Kidney (tissue), 14 donors: ENCODE data around the gene ACKR2. TPM values are rescaled to one million over a fixed set of nuclear protein-coding genes. Genes with fewer than 3 reads are reported as not detected.

ENCODE experiments used
- DNase-seq, 5 donors: peaks; one replicate each; pipeline ENCODE4 v3.0.0-alpha.2; 2013 to 2020
- FAIRE-seq: peaks from 2 replicates; lab custom pipeline; 2012; peaks lifted over from hg19 to GRCh38; lab: Jason Lieb, UNC
- H3K27ac ChIP-seq, 2 donors: one replicate each; pipeline ENCODE4 v1.7.0; 2013; ENCODE audit warnings: low read depth in 2 of 2, low read length in 2 of 2, inconsistent platforms in 1 of 2
- H3K27me3 ChIP-seq: one replicate; pipeline ENCODE4 v1.7.1; 2013; ENCODE audit warnings: low read length, inconsistent platforms; ENCODE audit not compliant: control insufficient read depth, insufficient read depth
- H3K36me3 ChIP-seq, 3 donors: one replicate each; pipeline versions ENCODE4 v1.7.0 to v1.7.1; 2013; ENCODE audit warnings: low read length in 3 of 3, control low read depth in 1 of 3, inconsistent platforms in 1 of 3; ENCODE audit not compliant: insufficient read depth in 3 of 3, control insufficient read depth in 2 of 3
- H3K4me1 ChIP-seq, 3 donors: one replicate each; pipeline versions ENCODE4 v1.7.0 to v1.7.1; 2013; ENCODE audit warnings: low read length in 3 of 3, inconsistent platforms in 1 of 3, low read depth in 1 of 3; ENCODE audit not compliant: control insufficient read depth in 2 of 3, insufficient read depth in 2 of 3
- H3K4me3 ChIP-seq, 3 donors: one replicate each; pipeline versions ENCODE4 v1.7.0 to v1.8.1; 2013; ENCODE audit warnings: low read length in 3 of 3, control low read depth in 1 of 3, inconsistent platforms in 1 of 3
- H3K9ac ChIP-seq, 3 donors: one replicate each; pipeline versions ENCODE4 v1.7.0 to v1.7.1; 2013; ENCODE audit warnings: low read length in 3 of 3, control low read depth in 1 of 3, inconsistent platforms in 1 of 3
- H3K9me3 ChIP-seq, 3 donors: one replicate each; pipeline versions ENCODE4 v1.7.0 to v1.7.1; 2013; ENCODE audit warnings: low read length in 3 of 3, control low read depth in 1 of 3, inconsistent platforms in 1 of 3; ENCODE audit not compliant: control insufficient read depth in 2 of 3, insufficient read depth in 1 of 3
- intact Hi-C: fragments of 100-400 bp; cut with DNase I; formaldehyde crosslinking; loops from one replicate; pipeline ENCODE4 v1.11.1; 2022
- polyA plus RNA-seq: library from polyadenylated mRNA; stranded (reverse); fragments of 350-450 nt; fragmentation: Illumina TruSeq; extraction: RNeasy Lipid Tissue Mini Kit (QIAGEN cat#74804); gene quantifications from one replicate; pipeline ENCODE4 v1.2.3, GENCODE V29; 2014; ENCODE audit warnings: low read depth, low replicate concordance; ENCODE audit not compliant: insufficient read depth
- total RNA-seq: library from RNA; stranded (reverse); fragmentation: NEBNext Ultra II Directional; extraction: Animal tissue kit (Norgen Biotek cat#: 25700); gene quantifications from one replicate; pipeline ENCODE4 v1.2.1, GENCODE V29; 2021
- TF ChIP-seq, protein P1 (sequence below): IDR thresholded peaks from 3 replicates; pipeline ENCODE4 v1.5.1; 2012; ENCODE audit warnings: mild to moderate bottlenecking, moderate library complexity, borderline replicate concordance; ENCODE audit not compliant: insufficient read depth; ENCODE audit errors: extremely low read depth
- donor health status: control.
- donor health status: control.
- donor health status: control.
- donor health status: control.
- donor health status: control.
- donor health status: DM: yes; HTN: yes; CAD: no.
- donor health status: Normal renal cell carcinoma (clear cell type).

Gene ACKR2
- total and polyA plus RNA-seq, 2 donors from 2014 or later: 0.86 to 8.9 TPM

GRCh38 chr3:42819351-42819965, 10.2 kb downstream of the ACKR2 start:
- H3K9me3 ChIP-seq: no peaks in the 10 kb centered on the region
- H3K4me1 ChIP-seq: peaks cover 0 to 6% (median 0%) of the 10 kb centered on the region in 3 donors
- intact Hi-C loops: no loop called here
- H3K9ac ChIP-seq: no peak overlapping the region
- peak in 3 of 5 donors; percentile 29 to 40 (median 39) for DNase-seq
- TF ChIP-seq, protein P1, sequence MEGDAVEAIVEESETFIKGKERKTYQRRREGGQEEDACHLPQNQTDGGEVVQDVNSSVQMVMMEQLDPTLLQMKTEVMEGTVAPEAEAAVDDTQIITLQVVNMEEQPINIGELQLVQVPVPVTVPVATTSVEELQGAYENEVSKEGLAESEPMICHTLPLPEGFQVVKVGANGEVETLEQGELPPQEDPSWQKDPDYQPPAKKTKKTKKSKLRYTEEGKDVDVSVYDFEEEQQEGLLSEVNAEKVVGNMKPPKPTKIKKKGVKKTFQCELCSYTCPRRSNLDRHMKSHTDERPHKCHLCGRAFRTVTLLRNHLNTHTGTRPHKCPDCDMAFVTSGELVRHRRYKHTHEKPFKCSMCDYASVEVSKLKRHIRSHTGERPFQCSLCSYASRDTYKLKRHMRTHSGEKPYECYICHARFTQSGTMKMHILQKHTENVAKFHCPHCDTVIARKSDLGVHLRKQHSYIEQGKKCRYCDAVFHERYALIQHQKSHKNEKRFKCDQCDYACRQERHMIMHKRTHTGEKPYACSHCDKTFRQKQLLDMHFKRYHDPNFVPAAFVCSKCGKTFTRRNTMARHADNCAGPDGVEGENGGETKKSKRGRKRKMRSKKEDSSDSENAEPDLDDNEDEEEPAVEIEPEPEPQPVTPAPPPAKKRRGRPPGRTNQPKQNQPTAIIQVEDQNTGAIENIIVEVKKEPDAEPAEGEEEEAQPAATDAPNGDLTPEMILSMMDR: no peak
- FAIRE-seq: no peak
- no peak overlapping the region for H3K4me3 ChIP-seq
- H3K36me3 ChIP-seq: no peaks in the 10 kb centered on the region
- H3K27me3 ChIP-seq: no peaks in the 10 kb centered on the region
- no peak overlapping the region for H3K27ac ChIP-seq

DNA sequence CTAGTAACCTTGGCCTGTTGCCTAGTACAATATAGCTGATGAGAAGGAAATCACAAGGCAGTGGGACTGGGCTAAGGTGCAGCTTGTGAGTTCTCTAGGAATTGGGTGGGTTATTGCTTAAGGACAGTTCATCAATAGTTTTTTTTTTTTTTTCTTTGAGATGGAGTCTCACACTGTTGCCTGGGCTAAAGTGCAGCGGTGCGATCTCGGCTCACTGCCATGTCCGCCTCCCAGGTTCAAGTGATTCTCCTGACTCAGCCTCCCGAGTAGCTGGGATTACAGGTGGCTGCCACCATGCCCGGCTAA, 11.5 kb downstream of the ACKR2 start:
- no peaks in the 10 kb centered on the region for H3K9me3 ChIP-seq
- TF ChIP-seq, protein P1: no peak
- H3K27me3 ChIP-seq: no peaks in the 10 kb centered on the region
- H3K27ac ChIP-seq: no peak overlapping the region
- no peak overlapping the region for H3K9ac ChIP-seq
- DNase-seq: no peak
- peaks cover 0 to 2% (median 0%) of the 10 kb centered on the region in 3 donors for H3K4me1 ChIP-seq
- no peak for FAIRE-seq
- intact Hi-C loops: no loop called here
- no peaks in the 10 kb centered on the region for H3K36me3 ChIP-seq
- H3K4me3 ChIP-seq: no peak overlapping the region

DNA sequence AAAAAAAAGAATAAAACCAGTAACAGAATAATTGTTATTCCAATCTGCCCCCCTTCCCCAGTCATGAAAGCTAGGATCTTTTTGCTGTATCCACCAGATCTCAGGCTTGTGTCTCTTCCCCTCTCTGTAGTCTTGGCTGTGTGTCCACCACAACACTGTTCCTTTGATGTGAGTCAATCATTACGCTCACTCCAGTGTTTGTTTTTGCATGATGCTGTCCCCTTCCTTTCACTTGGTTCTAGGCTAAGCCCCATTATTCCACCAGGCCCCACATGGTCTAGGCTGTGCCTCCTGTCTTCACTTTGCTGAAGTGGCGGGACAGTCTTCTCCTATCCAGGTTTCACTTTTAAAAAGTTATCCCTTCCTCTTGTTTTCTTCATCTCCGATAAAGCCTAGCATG, 13.6 kb downstream of the ACKR2 start:
- no peaks in the 10 kb centered on the region for H3K36me3 ChIP-seq
- H3K9me3 ChIP-seq: no peaks in the 10 kb centered on the region
- FAIRE-seq (no peak), DNase-seq (no peak)
- no peak overlapping the region for H3K4me3 ChIP-seq
- H3K27me3 ChIP-seq: no peaks in the 10 kb centered on the region
- TF ChIP-seq, protein P1: no peak
- H3K9ac ChIP-seq: no peak overlapping the region
- H3K27ac ChIP-seq: no peak overlapping the region
- peaks cover 0 to 2% (median 0%) of the 10 kb centered on the region in 3 donors for H3K4me1 ChIP-seq
- intact Hi-C loops: no loop called here

GRCh38 chr3:42823351-42823750, 14.1 kb downstream of the ACKR2 start:
- Histone ChIP-seq H3K27me3 (no peaks in the 10 kb centered on the region), H3K36me3 (no peaks in the 10 kb centered on the region), H3K9me3 (no peaks in the 10 kb centered on the region), H3K4me1 (peaks cover 0 to 2% (median 0%) of the 10 kb centered on the region in 3 donors), H3K4me3 (no peak overlapping the region), H3K9ac (no peak overlapping the region), H3K27ac (no peak overlapping the region)
- TF ChIP-seq, protein P1: no peak
- FAIRE-seq: no peak
- DNase-seq: no peak
- intact Hi-C loops: no loop called here
